Measurements from ENCODE around the gene CALD1. TPM values are rescaled to one million over a fixed set of nuclear protein-coding genes. Genes with fewer than 3 reads are reported as not detected.

The CALD1 gene
- total RNA-seq, 2 donors from 2014 or later = 57.0 to 72.6 TPM

GRCh38 chr7:134851141-134851540 is 71.7 kb downstream of the CALD1 start:
- no peak overlapping the region for H3K4me3 ChIP-seq
- intact Hi-C loops (cut with DNase I) = no loop called here
- H3K27me3 ChIP-seq = no peaks in the 10 kb centered on the region
- no peaks in the 10 kb centered on the region for H3K36me3 ChIP-seq (replicated peaks in 1 of 2; ENCODE audit: insufficient read depth in 1 of 2, low read depth in 2 of 2)
- H3K27ac ChIP-seq = no peak overlapping the region
- no peaks in the 10 kb centered on the region for H3K9me3 ChIP-seq
- TF ChIP-seq POLR2A (IDR thresholded peaks at IDR 0.05) = no peak
- TF ChIP-seq, protein P1, sequence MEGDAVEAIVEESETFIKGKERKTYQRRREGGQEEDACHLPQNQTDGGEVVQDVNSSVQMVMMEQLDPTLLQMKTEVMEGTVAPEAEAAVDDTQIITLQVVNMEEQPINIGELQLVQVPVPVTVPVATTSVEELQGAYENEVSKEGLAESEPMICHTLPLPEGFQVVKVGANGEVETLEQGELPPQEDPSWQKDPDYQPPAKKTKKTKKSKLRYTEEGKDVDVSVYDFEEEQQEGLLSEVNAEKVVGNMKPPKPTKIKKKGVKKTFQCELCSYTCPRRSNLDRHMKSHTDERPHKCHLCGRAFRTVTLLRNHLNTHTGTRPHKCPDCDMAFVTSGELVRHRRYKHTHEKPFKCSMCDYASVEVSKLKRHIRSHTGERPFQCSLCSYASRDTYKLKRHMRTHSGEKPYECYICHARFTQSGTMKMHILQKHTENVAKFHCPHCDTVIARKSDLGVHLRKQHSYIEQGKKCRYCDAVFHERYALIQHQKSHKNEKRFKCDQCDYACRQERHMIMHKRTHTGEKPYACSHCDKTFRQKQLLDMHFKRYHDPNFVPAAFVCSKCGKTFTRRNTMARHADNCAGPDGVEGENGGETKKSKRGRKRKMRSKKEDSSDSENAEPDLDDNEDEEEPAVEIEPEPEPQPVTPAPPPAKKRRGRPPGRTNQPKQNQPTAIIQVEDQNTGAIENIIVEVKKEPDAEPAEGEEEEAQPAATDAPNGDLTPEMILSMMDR (IDR thresholded peaks at IDR 0.05) = no peak
- WGBS, 2 donors = 73 to 82% methylated on average over 3 of the region's 3 CpGs
- peaks cover 11% of the 10 kb centered on the region for H3K4me1 ChIP-seq
- ATAC-seq = no peak
- no peak for DNase-seq

GRCh38 chr7:134852625-134853024 is 73.2 kb downstream of the CALD1 start:
- DNase-seq (no peak), ATAC-seq (no peak)
- H3K4me3 ChIP-seq = no peak overlapping the region
- intact Hi-C loops (cut with DNase I) = no loop called here
- H3K4me1 ChIP-seq = peaks cover 13% of the 10 kb centered on the region
- no peak overlapping the region for H3K27ac ChIP-seq
- TF ChIP-seq POLR2A (IDR thresholded peaks at IDR 0.05) = no peak
- TF ChIP-seq, protein P1 (IDR thresholded peaks at IDR 0.05) = no peak
- no peaks in the 10 kb centered on the region for H3K9me3 ChIP-seq
- H3K27me3 ChIP-seq = no peaks in the 10 kb centered on the region
- no peaks in the 10 kb centered on the region for H3K36me3 ChIP-seq (replicated peaks in 1 of 2; ENCODE audit: insufficient read depth in 1 of 2, low read depth in 2 of 2)
- WGBS, 2 donors = 73 to 89% methylated on average over 2 of the region's 2 CpGs

DNA sequence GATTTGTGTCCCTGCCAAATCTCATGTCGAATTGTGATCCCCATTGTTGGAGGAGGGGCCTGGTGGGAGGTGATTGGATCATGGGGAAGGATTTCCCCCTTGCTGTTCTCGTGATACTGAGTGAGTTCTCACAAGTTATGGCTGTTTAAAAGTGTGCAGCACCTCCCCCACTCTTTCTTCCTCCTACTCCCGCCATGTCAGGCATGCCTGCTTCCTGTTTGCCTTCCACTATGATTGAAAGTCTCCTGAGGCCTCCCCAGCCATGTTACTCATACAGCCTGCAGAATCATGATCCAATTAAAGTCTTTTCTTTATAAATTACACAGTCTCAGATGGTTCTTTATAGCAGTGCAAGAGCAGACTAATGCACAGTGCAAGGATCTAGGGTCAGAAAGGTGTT is 75.4 kb downstream of the CALD1 start:
- DNase-seq = no peak
- Histone ChIP-seq H3K4me1 (peaks cover 13% of the 10 kb centered on the region), H3K36me3 (replicated peaks in 1 of 2; ENCODE audit: insufficient read depth in 1 of 2, low read depth in 2 of 2) (no peaks in the 10 kb centered on the region), H3K9me3 (no peaks in the 10 kb centered on the region), H3K27me3 (no peaks in the 10 kb centered on the region), H3K27ac (no peak overlapping the region), H3K4me3 (no peak overlapping the region)
- no peak for TF ChIP-seq POLR2A (IDR thresholded peaks at IDR 0.05)
- TF ChIP-seq, protein P1 (IDR thresholded peaks at IDR 0.05) = no peak
- ATAC-seq = no peak
- intact Hi-C loops (cut with DNase I) = no loop called here
- WGBS, 2 donors = 58 to 59% methylated on average over 3 of the region's 3 CpGs

GRCh38 chr7:134855442-134855841 is 76.0 kb downstream of the CALD1 start:
- Histone ChIP-seq H3K9me3 (no peaks in the 10 kb centered on the region), H3K4me3 (no peak overlapping the region), H3K27me3 (no peaks in the 10 kb centered on the region), H3K27ac (no peak overlapping the region), H3K4me1 (peaks cover 13% of the 10 kb centered on the region), H3K36me3 (replicated peaks in 1 of 2; ENCODE audit: insufficient read depth in 1 of 2, low read depth in 2 of 2) (no peaks in the 10 kb centered on the region)
- 27 to 36% methylated on average over 1 of the region's 1 CpG for WGBS, 2 donors
- ATAC-seq (no peak), DNase-seq (no peak)
- TF ChIP-seq, protein P1 (IDR thresholded peaks at IDR 0.05) = no peak
- no peak for TF ChIP-seq POLR2A (IDR thresholded peaks at IDR 0.05)
- intact Hi-C loops (cut with DNase I) = no loop called here

GRCh38 chr7:134856091-134856490 is 76.7 kb downstream of the CALD1 start:
- no peak for TF ChIP-seq POLR2A (IDR thresholded peaks at IDR 0.05)
- TF ChIP-seq, protein P1 (IDR thresholded peaks at IDR 0.05) = no peak
- intact Hi-C loops (cut with DNase I) = no loop called here
- Histone ChIP-seq H3K27ac (no peak overlapping the region), H3K36me3 (replicated peaks in 1 of 2; ENCODE audit: insufficient read depth in 1 of 2, low read depth in 2 of 2) (no peaks in the 10 kb centered on the region), H3K4me1 (peaks cover 13% of the 10 kb centered on the region), H3K9me3 (no peaks in the 10 kb centered on the region), H3K4me3 (no peak overlapping the region), H3K27me3 (no peaks in the 10 kb centered on the region)
- DNase-seq = no peak
- 75 to 85% methylated on average over 7 of the region's 7 CpGs for WGBS, 2 donors
- ATAC-seq = no peak

All from body of pancreas (tissue), 4 donors.